Esophagus muscularis mucosa (tissue), 4 donors: Measurements from ENCODE around the gene FILIP1L.

Experiments
- CTCF ChIP-seq, 3 experiments: fragments of 200-600 bp in 2 of 3; fragments of 450-650 bp in 1 of 3; sonication (generic) in 2 of 3; IDR thresholded peaks; one replicate each; pipeline ENCODE4 v1.5.1; 2017 to 2019; ENCODE audit warnings: antibody characterized with exemption in 3 of 3, mild to moderate bottlenecking in 2 of 3, moderate library complexity in 1 of 3
- EP300 ChIP-seq: sonication (generic); formaldehyde crosslinking; IDR thresholded peaks from one replicate; pipeline ENCODE4 v1.6.1; 2017; ENCODE audit warnings: antibody characterized with exemption
- POLR2A ChIP-seq: fragments of 450-650 bp; IDR thresholded peaks from one replicate; pipeline ENCODE4 v1.6.1; 2017; ENCODE audit warnings: antibody characterized with exemption, moderate library complexity, mild to moderate bottlenecking, low read depth
- POLR2AphosphoS5 ChIP-seq, 2 donors: sonication (generic); formaldehyde crosslinking; IDR thresholded peaks; one replicate each; pipeline ENCODE4 v1.6.1; 2017; ENCODE audit warnings: antibody characterized with exemption in 2 of 2

DNA sequence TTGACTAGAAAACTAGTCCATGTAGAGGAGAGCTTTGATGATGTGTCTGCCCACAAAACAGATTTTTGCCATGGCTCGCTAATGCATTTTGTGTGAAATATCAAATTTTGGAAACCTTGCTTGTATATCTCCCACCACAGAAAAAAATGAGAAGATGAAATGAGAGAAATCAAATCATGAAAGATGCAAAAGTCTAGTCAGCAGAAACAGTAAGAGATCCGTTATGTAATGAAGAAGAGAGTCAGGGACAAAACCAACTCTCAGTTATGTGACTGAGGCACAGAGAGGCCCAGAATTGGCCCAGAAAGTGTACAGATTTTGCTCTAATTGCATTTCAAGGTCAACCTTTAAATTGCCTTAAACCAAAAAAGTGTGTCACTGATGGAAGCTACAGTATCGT, 107.0 kb downstream of the FILIP1L start:
- no peak for TF ChIP-seq CTCF (IDR thresholded peaks at IDR 0.05)
- no peak for TF ChIP-seq EP300
- no peak for TF ChIP-seq POLR2A
- no peak for TF ChIP-seq POLR2AphosphoS5 (IDR thresholded peaks at IDR 0.05)
